AG08395 (cell line): ENCODE measurements around the gene SRSF1.
"Not testable (repeated sequence)": the region's sequence is repeated elsewhere in the genome, so short reads cannot be mapped to it uniquely, and the experiment has no call there.

Experiments used
- DNase-seq: peaks from one replicate; pipeline ENCODE4 v3.0.0; 2012; ENCODE audit warnings: mixed read lengths, low spot score

Gene SRSF1

DNA sequence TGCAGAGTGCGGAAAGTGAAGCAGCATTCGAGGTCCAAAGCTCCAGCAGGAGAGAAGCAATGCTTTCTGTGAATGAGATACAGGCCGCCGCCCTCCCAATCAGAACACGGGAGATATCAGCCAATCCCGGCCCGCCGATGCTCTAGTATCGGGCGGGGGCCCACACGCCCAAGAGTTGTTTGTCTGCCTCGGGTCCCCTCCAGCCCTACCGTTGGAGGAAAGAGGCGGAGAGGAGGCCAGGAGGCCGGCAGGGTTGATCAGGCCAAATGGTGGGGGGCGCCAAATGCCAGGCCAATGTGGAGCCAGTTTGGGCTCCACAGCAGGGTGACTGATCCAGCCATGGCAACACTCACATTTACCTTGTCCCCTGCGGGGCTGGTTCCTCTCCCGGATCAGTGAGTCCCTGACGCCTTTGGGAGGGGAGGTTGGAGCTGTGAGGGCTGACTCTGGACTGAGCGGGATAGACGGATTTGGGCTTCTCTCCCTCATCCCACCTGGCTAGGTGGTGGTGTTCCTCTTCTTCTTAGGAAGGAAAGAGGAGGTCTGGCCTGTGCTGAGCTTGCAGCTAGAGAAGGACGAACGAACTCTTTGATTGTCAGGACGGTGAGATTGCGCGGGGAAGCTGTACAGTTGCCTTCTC is 41.4 kb downstream of the SRSF1 start:
- DNase-seq, result no peak

DNA sequence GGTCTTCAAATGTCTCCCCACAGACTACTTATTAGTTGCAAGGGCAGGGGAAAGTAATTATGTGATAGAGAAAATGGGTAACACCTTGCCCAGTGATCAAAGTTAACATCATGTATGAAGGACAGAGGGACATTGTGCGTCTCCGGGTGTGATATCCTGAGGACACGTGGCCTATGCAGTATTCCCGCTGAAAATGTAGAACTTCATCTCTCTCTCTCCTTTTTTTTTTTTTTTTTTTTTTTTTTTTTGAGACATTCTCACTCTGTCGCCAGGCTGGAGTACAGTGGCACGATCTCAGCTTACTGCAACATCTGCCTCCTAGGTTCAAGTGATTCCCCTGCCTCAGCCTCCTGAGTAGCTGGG is 43.9 kb downstream of the SRSF1 start:
- no peak for DNase-seq

GRCh38 chr17:57962279-57963148 is 44.5 kb downstream of the SRSF1 start:
- no peak for DNase-seq

DNA sequence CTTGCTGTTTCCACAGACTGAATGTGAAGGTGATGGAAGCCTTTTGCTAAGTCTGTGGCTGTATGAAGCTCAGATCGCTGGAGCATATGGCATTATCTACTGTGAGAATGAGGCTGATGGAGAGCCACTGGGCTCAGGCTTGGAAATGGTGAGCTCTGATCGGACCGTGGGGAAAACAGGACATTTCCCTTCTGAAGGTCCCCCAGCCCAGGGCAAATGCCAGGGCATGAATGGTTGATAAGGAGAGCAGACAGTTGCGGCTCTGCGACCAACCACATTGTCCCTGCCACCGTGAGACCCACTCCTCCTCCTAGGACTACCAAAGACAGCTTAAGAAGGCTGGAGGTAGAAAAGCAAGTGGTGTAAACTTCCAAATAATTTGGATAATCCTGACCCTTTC is 47.1 kb downstream of the SRSF1 start:
- no peak for DNase-seq

DNA sequence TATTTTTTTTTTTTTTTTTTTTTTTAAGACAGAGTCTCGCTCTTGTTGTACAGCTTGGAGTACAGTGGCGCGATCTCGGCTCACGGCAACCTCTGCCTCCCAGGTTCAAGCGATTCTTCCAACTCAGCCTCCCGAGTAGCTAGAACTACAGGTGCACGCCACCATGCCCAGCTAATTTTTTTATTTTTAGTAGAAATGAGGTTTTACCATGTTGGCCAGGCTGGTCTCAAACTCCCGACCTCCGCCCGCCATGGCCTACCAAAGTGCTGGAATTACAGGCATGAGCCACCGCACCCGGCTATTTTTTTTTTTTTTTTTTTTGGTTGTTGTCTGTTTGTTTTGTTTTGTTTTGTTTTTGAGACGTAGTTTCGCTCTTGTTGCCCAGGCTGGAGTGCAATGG is 48.7 kb downstream of the SRSF1 start:
- DNase-seq, result not testable (repeated sequence)

DNA sequence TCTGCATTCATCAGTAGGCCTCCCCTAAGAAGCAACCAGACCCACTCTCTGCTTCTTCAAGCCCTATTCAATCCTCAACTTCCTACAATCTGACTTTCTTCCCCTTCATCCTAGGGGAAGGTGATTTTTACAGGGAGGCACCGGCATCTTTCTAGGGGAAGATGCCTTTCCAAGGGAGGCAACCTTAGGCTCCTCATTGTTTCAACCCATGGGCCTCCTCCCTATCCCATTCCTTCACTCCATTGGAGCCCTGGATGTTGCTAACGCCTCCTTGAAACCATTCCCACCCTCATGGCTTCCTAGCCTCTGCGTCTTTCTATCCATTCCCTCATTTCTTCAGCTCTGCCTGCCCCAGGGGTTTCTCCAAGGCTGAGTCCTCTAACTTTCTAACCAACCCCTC is 49.2 kb downstream of the SRSF1 start:
- no peak for DNase-seq

- DNase-seq, result no peak
Measured at GRCh38 chr17:57957120-57957850, 49.8 kb downstream of the SRSF1 start.

GRCh38 chr17:57956291-57957119 is 50.5 kb downstream of the SRSF1 start:
- no peak for DNase-seq

GRCh38 chr17:57955183-57955931 is 51.7 kb downstream of the SRSF1 start, which contains the start of gene CUEDC1:
Gene CUEDC1 (minus strand): TSS chr17:57955412. CDS start chr17:57885564, 69,848 bp downstream.
- DNase-seq, result peak; percentile 78

DNA sequence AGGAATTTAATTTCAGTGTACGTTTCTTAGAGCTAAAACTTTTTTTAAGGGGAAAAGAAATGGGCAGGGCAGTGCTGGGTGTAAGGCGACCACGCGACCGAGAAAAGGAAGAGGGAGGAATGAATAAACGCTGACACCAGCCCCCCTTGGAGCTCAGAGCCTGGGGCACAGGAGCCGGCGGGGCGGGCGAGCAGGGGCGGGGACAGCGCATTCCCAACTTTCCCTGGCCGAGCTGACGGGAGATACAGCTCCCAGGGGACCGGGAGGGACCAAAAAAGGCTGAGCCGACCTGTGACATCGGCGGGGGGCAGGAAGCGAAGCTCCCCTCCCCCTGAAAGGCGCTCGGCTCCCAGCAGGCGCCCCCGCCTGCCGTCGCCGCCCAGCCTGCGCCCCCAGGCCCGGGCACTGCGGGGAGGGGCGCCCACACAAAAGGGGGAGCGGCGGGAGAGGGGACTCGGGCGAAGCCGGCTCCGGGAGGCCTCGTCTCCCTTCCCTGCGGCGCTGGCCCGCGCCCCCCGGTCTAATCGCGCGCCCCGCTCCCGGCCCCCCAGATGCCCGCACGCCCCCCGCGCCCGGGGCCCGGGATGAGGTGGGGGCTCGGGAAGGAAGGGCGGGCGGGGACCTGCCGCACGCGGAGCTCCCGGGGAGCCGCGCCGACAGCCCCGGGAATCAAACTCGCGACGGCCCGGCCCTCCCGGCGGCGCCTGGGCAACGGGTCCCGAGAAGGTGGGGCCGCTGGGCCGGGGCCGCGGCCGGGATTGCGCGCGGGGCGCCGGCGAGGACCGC is 52.5 kb downstream of the SRSF1 start:
- DNase-seq, result peak; percentile 81

DNA sequence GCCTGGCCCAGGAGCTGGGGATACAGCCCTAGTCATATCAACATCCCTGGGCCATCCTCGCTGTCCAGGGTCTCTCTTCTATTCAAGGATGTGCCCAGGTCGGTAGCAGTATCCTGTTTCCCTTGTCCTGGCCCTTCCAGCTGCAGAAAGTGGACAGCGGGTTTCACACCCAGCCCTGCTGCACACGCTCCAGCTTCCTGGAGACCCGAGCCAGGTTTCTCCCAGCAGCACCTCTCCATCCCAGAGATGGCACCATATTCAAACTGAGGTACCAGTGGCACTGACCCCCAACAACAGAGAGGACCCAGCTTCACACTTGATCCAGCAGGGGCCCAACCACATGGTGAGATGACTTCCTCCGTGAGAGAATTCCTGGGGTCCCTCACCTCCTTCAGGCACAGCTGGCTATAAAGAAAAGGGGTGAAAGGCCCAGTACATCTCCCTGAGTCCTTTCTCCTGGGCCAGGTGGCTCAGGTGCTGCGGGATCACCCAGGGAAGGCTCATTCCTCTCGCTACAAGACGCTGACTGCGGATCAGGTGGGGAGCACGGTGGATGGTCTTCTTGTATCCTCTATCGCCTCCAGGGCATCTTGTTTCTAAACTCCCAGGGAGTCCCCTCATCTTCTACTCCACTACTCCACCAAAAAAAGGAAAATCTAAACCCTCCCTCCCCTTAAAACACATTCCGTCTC is 53.2 kb downstream of the SRSF1 start:
- DNase-seq, result no peak
